HG03103 (cell line): ENCODE measurements around the gene RAPGEF3.

ENCODE experiments used
- ATAC-seq: cut with Tn5 transposase; IDR thresholded peaks from one replicate; pipeline ENCODE4 v1.9.1; 2021; ENCODE audit warnings: low read depth; ENCODE audit not compliant: unreplicated experiment

Gene RAPGEF3

DNA sequence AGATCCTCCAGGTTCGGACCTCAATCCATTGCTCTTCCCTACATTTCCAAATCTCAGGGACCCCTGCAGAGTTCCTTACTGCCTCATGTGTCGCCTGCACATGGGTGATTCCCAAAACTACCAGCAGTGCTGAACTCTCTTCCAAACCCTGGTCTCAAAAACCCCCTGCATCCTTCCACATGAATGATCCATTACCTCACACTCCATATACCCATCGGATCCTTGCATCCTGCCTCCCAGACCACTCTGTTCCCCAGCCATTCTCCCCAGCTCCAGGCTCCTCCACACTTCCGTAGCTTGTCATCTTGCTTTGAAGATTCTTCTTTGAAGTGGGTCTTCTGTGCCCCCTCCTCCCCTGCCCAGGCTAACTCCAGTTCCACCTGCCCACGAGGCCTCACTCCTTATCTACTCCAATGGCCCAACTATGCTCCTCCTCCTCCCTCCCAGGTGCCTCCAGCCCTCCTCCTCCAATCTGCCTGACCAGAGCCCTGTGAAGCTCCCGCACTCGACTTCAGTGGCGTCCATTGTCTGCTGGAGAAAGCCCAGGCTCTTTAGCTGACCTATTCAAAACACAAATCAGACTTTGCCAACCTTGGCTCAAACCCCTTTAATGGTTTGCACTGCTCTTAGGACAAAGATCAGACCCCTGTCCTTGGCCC is 13.8 kb downstream of the RAPGEF3 start:
- no peak for ATAC-seq

DNA sequence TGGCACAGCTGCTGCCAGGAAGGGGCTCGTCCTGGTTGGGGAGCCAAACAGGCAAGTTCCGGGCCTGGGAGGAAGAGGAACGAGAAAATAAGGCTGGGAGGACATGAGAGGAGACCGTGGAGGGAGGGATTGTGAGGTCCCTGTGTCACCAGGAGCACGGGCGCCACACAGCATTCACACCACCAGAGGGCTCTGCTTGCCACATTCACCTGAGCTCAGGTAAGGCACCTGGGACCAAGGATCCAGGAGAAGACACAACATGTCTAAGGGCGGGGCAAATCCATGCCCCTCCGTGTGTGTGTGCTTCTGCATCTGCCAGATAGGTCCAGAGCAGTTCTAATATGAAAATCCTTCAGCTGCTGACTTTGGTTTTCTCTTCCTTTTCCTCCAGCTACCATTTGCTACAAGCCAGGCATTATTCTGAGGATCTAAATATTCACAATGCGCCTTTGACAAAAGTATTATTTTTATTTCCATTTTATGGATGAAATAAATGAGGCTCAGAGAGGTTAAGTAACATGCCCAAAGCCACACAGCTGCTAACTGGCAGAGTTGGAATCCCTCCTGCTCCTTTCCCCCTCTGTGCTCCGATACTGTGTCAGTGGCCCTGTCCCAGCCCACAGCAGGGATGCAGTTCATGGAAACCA is 14.6 kb downstream of the RAPGEF3 start:
- ATAC-seq, result no peak

DNA sequence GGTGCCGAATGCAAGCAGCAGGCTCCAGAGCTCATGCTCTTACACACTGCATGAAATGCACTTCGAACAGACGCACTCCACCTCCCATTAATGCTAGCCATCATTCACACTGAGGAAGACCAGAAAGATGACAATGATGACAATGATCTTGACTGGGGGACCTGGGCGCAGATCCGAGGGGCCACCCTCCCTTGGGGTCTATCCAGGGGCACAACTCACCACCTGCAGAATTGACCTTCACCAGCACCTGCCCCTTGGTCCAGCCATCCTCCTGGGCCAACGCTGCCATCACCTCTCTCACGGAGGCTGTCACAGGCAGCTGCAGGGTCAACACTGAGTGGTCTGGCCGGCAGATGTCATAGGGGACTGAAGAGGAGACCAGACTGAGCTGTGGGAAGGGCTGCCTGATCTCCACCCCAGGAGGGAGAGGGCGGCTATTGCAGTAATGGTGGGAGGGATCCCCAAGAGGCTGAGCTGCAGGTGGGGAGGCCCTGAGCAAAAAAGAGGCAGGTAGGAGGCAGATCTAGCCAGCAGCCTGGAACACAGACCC is 15.3 kb downstream of the RAPGEF3 start:
- no peak for ATAC-seq

DNA sequence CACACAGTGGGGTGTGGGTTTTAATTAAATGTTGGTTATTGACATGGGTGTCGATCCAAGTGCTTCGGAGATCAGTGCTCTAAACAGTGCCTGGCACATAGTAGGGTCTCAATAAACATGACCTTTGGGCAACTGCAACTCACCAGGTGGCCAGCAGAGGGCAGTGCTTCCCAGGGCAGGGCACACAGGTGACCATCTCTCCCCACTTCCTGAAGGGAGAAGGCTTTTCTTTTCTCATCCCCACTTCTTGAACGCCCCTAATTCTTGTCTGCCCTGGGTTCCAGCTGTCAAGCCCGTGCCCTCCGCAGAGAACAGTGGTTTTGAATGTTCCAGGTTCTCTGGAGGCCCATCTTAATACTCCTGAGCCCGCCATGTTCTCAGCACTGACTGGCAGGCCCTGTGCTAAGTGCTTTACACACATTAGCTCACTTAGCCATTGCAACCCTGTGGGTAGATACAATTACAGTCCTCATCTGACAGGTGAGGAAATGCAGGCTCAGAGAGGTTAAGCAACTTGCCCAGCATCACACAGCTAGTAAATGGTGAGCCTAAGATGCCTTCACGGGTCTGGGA is 16.3 kb downstream of the RAPGEF3 start:
- no peak for ATAC-seq

DNA sequence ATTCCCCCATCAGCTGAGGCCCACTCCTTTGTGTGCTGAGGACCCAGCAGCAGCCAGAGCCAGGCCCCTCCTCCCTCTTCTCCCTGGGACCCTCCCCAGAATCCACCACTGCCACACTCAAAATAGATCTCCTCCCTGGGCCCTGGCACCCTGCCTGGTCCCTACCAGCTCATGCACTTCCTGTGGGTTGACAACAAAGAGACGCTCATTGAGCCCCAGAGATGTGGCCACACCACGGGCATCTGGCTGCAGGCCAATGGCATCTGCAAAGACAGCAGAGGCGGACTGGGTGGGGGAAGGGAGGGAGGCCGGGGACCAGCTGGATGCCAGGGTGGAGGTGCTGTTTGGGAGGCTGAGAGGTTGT is 17.4 kb downstream of the RAPGEF3 start:
- ATAC-seq, result no peak

DNA sequence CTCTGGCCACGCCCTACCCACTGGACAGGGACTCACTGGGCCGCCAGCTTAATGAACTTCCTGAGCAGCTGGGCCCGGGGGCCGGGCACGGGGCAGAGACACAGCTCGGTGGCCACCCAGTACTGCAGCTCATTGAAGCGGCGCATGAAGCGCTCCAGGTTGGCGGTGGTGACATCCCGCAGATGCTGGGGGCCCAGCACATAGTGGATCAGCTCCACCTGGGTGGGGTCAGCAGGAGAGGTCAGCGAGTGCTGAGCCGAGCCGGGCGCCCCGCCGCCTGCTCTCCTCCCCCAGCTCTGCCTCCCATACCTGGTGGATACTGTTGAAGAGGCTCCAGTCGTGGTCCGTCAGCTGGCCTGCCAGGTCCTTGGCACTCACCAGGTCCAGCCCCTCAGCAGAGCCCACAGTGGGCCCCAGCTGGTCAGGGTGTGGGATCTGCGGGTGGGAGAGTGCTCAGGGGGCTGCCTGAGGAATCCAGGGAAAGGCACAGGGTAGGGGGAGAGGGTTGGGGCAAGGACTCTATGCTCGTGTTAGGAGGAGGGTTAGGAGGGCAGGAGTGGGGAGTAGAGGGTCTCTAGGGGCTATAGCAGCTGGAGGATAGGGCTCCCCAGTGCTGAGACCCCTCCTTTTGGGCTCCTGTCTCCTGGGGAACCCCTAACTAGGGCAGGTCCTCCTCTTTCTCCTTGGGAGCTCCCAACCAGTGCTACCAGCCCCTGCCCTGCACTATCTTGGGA is 17.9 kb downstream of the RAPGEF3 start:
- ATAC-seq, result peak; percentile 28

DNA sequence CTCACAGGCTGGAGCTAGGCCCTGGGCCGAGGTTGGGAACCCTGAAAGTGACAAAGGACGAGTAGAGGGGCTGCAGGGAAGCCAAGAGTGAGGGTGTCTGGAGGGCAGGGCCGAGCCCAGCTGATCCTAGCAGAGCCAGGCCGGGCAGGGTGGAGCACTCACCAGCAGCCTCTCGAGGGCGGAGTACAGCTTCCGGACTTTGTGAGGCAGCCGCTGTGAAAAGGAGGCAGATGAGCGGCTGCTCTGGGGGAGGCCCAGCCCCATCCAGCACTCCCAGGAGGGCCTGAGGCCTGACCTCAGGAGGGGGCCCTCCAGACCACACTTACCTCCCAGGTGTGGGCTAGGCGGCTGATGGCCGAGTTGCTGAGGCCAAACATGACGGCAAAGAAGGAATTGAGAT is 18.7 kb downstream of the RAPGEF3 start:
- ATAC-seq, result peak; percentile 68

DNA sequence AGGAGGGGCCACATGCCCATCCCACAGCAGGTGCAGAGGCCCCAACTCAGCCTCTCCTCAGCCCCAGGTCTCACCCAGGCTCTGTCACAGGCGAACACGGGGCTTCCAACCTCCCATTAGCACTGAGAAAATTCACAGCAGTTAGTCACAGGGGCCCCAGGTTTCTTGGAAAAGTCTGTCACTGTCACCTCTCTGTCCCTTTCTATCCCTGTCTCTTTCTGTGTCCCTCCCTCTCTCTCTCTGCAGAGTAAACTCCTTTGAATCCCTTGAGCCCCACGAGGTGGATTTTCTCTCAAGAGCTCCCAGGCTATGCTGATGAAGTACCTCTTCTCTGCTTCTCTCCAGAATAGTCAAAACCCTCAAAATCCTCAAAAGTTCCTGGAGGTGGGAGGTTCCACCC is 19.4 kb downstream of the RAPGEF3 start:
- no peak for ATAC-seq

DNA sequence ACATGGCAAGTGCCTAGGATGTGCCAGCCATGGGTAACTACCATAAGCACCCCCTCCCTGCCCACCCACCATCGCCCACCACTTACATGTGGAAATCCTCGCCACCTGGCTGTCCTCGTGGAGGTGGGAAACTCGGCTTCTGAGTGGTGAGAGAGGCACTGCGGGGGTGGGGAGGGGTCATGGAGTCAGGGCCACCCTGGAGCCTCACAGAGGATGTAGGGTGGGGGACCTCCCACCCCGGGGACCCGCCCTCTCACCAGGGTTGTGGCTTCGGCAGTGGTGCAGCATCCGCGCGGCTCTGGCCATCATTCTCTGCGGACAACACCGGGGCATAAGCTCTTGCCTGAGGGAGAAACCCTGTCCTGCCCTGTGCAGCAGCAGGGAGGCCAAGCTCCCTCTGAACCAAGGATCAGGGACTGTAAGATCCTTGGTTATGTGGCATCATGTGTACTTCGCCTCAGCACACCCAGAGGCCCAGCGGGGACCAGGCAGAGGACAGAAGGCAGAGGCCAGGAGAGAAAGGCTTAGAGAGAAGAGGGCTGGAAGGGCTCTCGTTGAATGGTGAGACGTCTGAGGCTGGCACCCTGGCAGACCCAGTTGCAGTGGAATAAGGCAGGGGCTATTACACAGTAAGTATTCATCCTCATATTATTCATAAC is 20.6 kb downstream of the RAPGEF3 start:
- no peak for ATAC-seq

DNA sequence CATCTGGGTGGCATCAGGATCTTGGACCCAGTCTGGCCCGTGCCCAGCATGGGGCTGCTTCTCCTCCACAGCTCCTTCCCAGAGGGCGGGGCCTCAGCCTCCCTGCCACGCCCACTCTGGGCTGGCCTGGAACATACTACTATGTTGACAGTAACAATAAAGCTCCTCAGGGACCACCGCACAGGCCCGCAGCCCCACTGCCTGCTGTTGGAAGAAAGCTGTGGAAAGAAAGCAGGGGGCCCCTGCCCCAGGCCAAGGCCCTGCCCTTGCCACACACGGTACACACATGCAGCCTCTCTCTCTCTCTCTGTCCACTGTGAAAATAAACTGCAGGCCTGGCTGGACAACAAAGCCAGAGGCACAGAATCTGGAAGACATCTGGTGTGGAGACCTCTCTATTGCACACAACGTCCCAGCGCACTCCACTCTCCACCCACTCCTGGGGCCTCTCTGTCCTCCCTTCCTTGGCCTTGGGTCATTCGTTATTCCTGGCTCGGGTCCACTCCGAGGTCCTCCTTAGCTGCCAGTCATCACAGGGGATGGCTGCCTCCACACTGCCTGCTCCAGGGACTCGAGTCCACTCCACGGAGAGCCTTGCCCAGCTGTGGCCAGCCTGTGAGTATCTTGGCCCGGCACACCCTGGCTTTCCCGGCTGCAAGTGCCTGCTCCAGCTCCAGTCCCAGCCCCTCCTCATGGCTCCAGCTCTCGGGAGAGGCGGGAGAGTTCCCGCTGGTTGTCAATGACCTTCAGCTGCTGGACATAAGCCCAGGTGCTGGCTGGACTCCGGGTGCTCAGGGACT is 21.6 kb downstream of the RAPGEF3 start:
- no peak for ATAC-seq

DNA sequence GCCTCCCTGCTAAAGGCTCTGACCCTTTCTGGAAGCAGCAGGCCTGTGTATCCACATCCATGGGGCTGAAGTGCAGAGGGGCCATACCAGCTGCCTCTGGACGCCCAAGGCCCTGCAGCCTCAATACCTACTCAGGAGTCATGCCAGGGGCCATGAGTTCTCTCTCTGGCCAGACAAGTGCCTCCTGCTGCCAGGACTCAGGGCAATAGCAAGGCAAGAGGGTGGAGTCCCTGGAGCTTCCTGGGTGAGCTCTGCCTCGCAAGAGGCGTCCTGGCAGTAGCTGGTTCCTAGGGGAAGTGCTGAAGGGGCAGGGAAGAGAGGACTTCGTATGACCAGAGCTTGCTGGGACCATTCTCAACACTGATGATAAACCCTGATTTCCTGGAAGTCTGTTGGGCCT is 22.5 kb downstream of the RAPGEF3 start:
- ATAC-seq, result no peak

DNA sequence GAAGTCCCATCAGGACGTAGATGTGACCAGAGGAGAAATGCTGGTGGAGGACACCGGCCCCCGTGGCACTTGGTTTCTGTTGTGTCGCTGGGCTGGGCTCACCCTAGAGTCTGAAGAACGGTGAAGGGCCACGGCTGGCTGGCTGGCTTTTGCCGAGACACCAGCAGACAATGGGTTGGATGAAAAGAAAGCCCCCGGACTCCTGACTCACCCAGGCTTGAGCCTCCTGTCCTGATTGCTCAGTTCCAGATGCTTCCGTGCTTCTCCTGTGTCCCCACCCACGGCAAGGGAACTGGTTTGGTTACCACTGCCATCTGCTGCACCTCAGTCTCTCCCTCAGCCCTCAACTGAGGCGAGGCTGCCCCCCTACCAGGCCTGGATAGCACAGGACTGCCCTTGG is 23.0 kb downstream of the RAPGEF3 start:
- ATAC-seq, result no peak

DNA sequence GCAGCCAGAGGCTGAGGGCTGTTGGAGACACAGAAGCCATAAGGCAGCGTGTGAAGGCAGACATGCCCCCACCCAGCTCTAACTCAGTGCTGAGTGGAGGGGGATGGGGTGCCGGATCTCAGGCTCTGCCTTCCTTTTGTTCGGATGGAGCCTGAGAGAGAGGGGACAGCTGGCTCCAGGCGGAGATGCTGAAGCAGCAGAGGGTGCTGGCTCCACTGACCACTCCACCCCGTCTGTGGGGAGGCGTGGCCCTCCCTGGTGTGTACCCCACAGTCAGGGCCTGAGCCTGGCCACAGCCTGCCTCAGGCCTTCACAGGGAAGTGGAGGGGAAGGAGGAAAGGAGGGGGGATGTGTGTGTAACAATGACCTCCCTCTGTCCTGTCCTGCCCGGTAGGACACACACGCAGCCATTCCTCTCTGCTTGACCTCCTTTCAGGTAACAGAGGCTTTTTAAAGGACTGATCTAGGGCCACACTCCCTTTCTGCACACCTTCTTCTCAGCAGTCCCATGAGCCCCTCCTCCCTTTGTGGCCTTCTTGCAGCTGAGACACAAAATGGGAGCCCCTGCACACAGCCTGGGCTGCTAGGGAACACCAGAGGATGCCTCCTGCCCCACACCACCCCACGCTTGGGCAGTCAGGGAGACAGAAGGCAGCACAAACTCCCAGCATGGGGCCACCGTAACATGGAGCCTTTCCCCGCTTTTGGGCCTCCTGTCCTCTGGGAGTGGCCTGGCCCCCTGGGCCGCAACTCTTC is 23.8 kb downstream of the RAPGEF3 start:
- ATAC-seq, result no peak

DNA sequence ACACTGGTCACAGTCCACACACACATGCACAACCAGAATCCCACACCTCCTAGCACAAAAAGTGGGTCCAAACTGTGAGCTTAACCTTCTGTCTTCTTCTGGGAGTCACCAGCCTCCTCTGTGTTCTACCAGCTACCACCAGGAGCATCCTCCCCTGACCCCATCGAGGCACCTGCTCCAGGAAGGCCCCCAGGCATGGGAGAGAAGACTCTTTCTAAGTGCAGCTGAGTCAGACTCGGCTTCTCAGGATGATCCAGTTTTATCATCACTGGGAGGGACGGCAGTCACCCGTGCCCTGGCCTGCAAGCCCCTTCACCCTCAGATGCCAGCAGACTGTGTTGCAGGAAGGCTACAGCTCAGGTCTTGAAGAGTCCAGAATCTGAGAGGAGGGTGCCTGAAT is 25.5 kb downstream of the RAPGEF3 start:
- ATAC-seq, result no peak

DNA sequence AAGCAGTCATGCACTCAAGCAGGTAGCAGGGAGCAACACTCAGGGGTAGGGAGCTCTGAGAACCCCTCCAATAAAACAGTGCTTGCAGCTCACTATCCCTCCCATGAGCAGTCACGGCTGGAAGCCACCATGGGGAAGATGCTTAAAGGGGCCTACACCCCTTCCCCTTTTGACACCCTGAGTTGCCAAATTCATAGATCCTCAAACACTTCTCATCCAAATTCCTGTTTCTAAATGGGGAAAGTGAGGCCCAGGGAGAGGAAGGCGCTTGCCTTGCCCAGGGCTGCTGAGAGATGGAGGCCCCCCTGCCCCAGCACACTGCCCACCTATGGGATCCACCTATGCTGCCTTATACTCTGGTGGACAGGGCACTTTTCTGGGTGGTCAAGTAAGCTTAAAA is 26.2 kb downstream of the RAPGEF3 start:
- ATAC-seq, result no peak

DNA sequence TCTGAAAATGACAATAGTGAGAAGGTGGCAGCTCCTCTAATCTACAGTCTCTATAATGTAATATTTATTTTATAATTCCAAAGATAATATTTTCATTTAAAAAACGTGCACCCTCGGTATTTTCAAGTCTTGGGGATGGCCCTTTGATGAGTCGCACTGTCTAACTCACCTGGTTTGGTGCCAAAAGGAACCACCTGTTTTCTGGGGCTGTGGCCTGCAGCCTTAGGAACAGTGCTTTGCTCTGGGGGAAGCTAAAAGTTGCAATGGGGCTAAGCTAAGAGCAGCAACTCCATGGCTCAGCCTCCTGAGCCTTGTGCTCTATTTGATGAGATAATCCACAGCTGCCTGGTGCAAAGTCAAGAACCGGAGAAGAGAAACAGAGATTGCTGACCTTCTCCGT is 27.0 kb downstream of the RAPGEF3 start:
- ATAC-seq, result no peak

DNA sequence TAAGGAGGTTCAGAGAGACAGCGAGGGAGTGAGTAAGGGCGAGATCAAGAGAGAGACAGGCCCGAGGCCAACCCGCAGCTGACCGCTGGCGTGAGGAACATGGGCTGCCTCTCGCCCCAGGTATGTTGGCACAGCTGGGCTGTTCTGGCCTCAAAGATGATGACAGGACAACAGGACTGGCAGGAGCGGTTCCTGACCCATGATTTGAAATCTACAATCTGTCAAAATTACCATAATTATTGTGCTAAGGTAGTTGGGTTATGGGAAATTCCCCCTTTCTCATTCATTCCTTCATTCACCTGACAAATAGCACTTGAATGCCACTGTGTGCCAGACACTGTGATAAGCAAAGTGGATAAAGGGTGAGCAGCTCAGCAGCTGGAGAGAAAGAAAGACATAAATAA is 28.3 kb downstream of the RAPGEF3 start:
- no peak for ATAC-seq

DNA sequence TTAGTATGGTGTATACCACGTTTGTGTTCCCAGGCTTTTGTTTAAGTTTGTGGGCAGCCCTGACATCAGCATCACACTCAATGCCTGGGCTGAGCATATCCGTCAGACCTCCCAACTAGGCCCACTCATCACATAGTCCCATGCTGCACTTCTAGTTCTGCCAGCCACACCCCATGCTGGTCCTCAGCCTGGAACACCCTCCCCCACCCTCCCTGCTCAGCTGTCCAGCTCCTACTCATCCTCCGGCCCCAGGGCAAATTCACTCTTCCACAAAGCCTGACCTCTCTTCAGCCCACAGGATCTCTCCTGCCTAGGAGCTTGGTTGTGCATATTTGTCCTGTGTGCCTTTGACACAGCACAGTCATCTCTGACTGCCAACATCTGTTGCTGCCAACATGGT is 29.4 kb downstream of the RAPGEF3 start:
- no peak for ATAC-seq

DNA sequence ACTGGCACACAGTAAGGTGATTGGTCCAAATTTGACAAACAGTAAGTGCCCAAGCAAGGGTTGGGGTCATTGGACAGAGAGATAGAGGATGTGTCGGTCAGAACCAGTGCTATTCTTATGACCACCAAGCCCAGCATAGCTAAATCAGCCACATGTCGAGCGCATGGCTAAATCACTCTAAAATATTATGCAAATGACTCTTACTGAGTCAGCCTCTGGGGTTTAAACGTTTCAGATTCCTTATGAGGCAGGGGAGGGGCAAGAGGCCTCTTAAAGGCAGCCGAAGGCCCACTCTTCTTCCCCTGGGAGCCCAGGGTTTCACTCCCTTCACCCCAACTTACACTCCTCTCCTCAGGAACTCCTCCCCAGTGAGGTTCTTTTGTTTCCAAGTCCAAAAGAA is 32.8 kb downstream of the RAPGEF3 start:
- peak; percentile 55 for ATAC-seq
